IMR-90 (cell line): ENCODE measurements around the gene SEZ6L2. TPM values are rescaled to one million over a fixed set of nuclear protein-coding genes. Genes with fewer than 3 reads are reported as not detected.

Experiments
- ATAC-seq: fragments of 200-7000 bp; cut with Tn5 transposase; 2 replicates; pipeline ENCODE4 v1.9.1; 2020; ENCODE audit warnings: low read depth, mild to moderate bottlenecking, moderate library complexity
- BruUV-seq: library from RNA; stranded (reverse); fragments of 400-500 nt; replicated peaks from 2 replicates; lab custom pipeline; 2021; lab: Mats Ljungman, UMichigan
- CTCF ChIA-PET: fragments of 300-600 bp; formaldehyde crosslinking; extraction: SDS; loops from one replicate; lab custom pipeline; 2021; ENCODE audit warnings: antibody characterized with exemption; lab: Yijun Ruan, JAX
- POLR2A ChIA-PET: fragments of 300-600 bp; sonication (Branson Sonifier 250); formaldehyde crosslinking; loops from one replicate; lab custom pipeline; 2022; ENCODE audit warnings: antibody characterized with exemption; ENCODE audit not compliant: unreplicated experiment; lab: Charles Lee
- DNase-seq: peaks from one replicate; pipeline ENCODE4 v3.0.0; 2013
- H2AFZ ChIP-seq: replicated peaks from 2 replicates; pipeline ENCODE3; 2013; ENCODE audit warnings: low read length, mild to moderate bottlenecking; ENCODE audit not compliant: poor library complexity
- H2AK5ac ChIP-seq: 2 replicates; pipeline ENCODE4 v1.6.1; 2013; ENCODE audit warnings: low read depth, low read length, inconsistent platforms
- H2AK9ac ChIP-seq: replicated peaks from 2 replicates; pipeline ENCODE3; 2013; ENCODE audit warnings: mild to moderate bottlenecking, low read depth, low read length, moderate library complexity; ENCODE audit not compliant: poor library complexity
- H2BK120ac ChIP-seq: 2 replicates; pipeline ENCODE4 v1.6.1; 2013; ENCODE audit warnings: low read depth, low read length, inconsistent platforms
- H2BK15ac ChIP-seq: 3 replicates; pipeline ENCODE4 v1.6.1; 2013; ENCODE audit warnings: low read depth, low read length, inconsistent platforms
- H2BK20ac ChIP-seq: 2 replicates; pipeline ENCODE4 v1.6.1; 2013; ENCODE audit warnings: low read depth, mild to moderate bottlenecking, inconsistent platforms, low read length, moderate library complexity
- H2BK5ac ChIP-seq: 2 replicates; pipeline ENCODE4 v1.6.1; 2013; ENCODE audit warnings: mild to moderate bottlenecking, low read depth, low read length, inconsistent platforms; ENCODE audit not compliant: poor library complexity, severe bottlenecking
- H3K14ac ChIP-seq: replicated peaks from 2 replicates; pipeline ENCODE4 v1.6.1; 2013; ENCODE audit warnings: low read depth, low read length, inconsistent platforms
- H3K18ac ChIP-seq: 2 replicates; pipeline ENCODE4 v1.6.1; 2013; ENCODE audit warnings: low read depth, low read length, control low read depth
- H3K23ac ChIP-seq: 2 replicates; pipeline ENCODE4 v1.6.1; 2013; ENCODE audit warnings: low read depth, low read length, inconsistent platforms
- H3K27ac ChIP-seq: 2 replicates; pipeline ENCODE4 v1.5.1; 2013; ENCODE audit warnings: mild to moderate bottlenecking, control low read depth, low read length; ENCODE audit not compliant: insufficient read depth
- H3K27me3 ChIP-seq: 2 replicates; pipeline ENCODE4 v1.6.1; 2013; ENCODE audit warnings: low read length; ENCODE audit not compliant: control insufficient read depth, insufficient read depth
- H3K36me3 ChIP-seq: 2 replicates; pipeline ENCODE4 v1.6.1; 2013; ENCODE audit warnings: low read length, mixed read lengths; ENCODE audit not compliant: control insufficient read depth, insufficient read depth
- H3K4ac ChIP-seq: 2 replicates; pipeline ENCODE4 v1.6.1; 2013; ENCODE audit warnings: low read depth, low read length, inconsistent platforms
- H3K4me1 ChIP-seq: 2 replicates; pipeline ENCODE4 v1.6.1; 2013; ENCODE audit warnings: low read length, mixed read lengths; ENCODE audit not compliant: control insufficient read depth, insufficient read depth
- H3K4me2 ChIP-seq: 2 replicates; pipeline ENCODE4 v1.6.1; 2013; ENCODE audit warnings: low read depth, mild to moderate bottlenecking, control low read depth, low read length, moderate library complexity
- H3K4me3 ChIP-seq: 2 replicates; pipeline ENCODE4 v1.5.1; 2013; ENCODE audit warnings: low read depth, mild to moderate bottlenecking, control low read depth, low read length, moderate library complexity; ENCODE audit not compliant: insufficient read depth
- H3K56ac ChIP-seq: 2 replicates; pipeline ENCODE4 v1.6.1; 2013; ENCODE audit warnings: low read length, inconsistent platforms; ENCODE audit not compliant: insufficient read depth; ENCODE audit errors: extremely low read depth
- H3K79me1 ChIP-seq, 2 experiments: 2 replicates each; pipeline ENCODE4 v1.6.1; 2013; ENCODE audit warnings: low read length in 2 of 2, inconsistent platforms in 1 of 2, low read depth in 1 of 2
- H3K9ac ChIP-seq: 2 replicates; pipeline ENCODE4 v1.6.1; 2013; ENCODE audit warnings: low read depth, low read length, control low read depth
- H3K9me1 ChIP-seq: 2 replicates; pipeline ENCODE4 v1.6.1; 2013; ENCODE audit warnings: low read length, inconsistent platforms; ENCODE audit not compliant: insufficient read depth
- H3K9me3 ChIP-seq: 2 replicates; pipeline ENCODE4 v1.6.1; 2013; ENCODE audit warnings: low read length; ENCODE audit not compliant: control insufficient read depth, insufficient read depth
- H4K20me1 ChIP-seq: 2 replicates; pipeline ENCODE4 v1.6.1; 2013; ENCODE audit warnings: low read length, inconsistent platforms; ENCODE audit not compliant: insufficient read depth
- H4K5ac ChIP-seq: 2 replicates; pipeline ENCODE4 v1.6.1; 2013; ENCODE audit warnings: mild to moderate bottlenecking, low read depth, low read length, control low read depth
- H4K8ac ChIP-seq, 2 experiments: 2 replicates each; pipeline ENCODE4 v1.6.1; 2013; ENCODE audit warnings: low read depth in 2 of 2, low read length in 2 of 2, control low read depth in 1 of 2, inconsistent platforms in 1 of 2
- H4K91ac ChIP-seq: 2 replicates; pipeline ENCODE4 v1.6.1; 2013; ENCODE audit warnings: low read depth, low read length, inconsistent platforms; ENCODE audit not compliant: insufficient read depth
- BHLHE40 ChIP-seq: fragments of 150-350 bp; IDR thresholded peaks from 2 replicates; pipeline ENCODE4 v1.6.1; 2016; ENCODE audit warnings: mild to moderate bottlenecking, low read depth, low read length
- CEBPB ChIP-seq: IDR thresholded peaks from 2 replicates; pipeline ENCODE4 v1.6.1; 2012; ENCODE audit warnings: low read depth, low read length, improper control_type of control experiment
- CHD1 ChIP-seq: IDR thresholded peaks from 2 replicates; pipeline ENCODE4 v1.6.1; 2012; ENCODE audit warnings: low read depth, low read length, improper control_type of control experiment
- FOS ChIP-seq: fragments of 150-350 bp; IDR thresholded peaks from 2 replicates; pipeline ENCODE4 v1.6.1; 2016; ENCODE audit warnings: low read depth, low read length
- MAFK ChIP-seq: IDR thresholded peaks from 2 replicates; pipeline ENCODE4 v1.6.1; 2012; ENCODE audit warnings: low read depth, low read length, improper control_type of control experiment
- MXI1 ChIP-seq: IDR thresholded peaks from 2 replicates; pipeline ENCODE4 v1.6.1; 2012; ENCODE audit warnings: low read depth, mild to moderate bottlenecking, low read length, moderate library complexity, borderline replicate concordance
- NFE2L2 ChIP-seq: fragments of 150-350 bp; IDR thresholded peaks from 2 replicates; pipeline ENCODE4 v1.6.1; 2016; ENCODE audit warnings: low read depth, mild to moderate bottlenecking, low read length
- POLR2A ChIP-seq: IDR thresholded peaks from 2 replicates; pipeline ENCODE4 v1.6.1; 2012; ENCODE audit warnings: mild to moderate bottlenecking, low read depth, low read length
- RAD21 ChIP-seq: IDR thresholded peaks from 2 replicates; pipeline ENCODE4 v1.6.1; 2012; ENCODE audit warnings: low read length, improper control_type of control experiment
- SMC3 ChIP-seq: fragments of 150-350 bp; IDR thresholded peaks from 2 replicates; pipeline ENCODE4 v1.6.1; 2016; ENCODE audit warnings: low read depth, mild to moderate bottlenecking, antibody characterized with exemption, low read length, moderate library complexity
- WGBS, 2 experiments: methylation state at CpG; one replicate each; pipeline versions ENCODE4 v1.1.5 to v1.1.7; 2013; ENCODE audit warnings: missing lambda C conversion rate in 2 of 2; ENCODE audit not compliant: insufficient read length in 1 of 2; ENCODE audit errors: extremely low coverage in 2 of 2; 5-methylcytosine and 5-hydroxymethylcytosine counted together
- dilution Hi-C: fragments of 300-500 bp; cut with HindIII; formaldehyde crosslinking; loops from one replicate; pipeline ENCODE4 v1.14.3; 2018; ENCODE audit warnings: low sequenced_read_pairs; ENCODE audit not compliant: unreplicated experiment
- in situ Hi-C: fragments of 300-500 bp; cut with MboI; formaldehyde crosslinking; loops from 3 replicates; pipeline ENCODE4 v1.14.3; 2019; ENCODE audit warnings: low sequenced_read_pairs, inconsistent platforms, mixed read lengths
- intact Hi-C: fragments of 100-400 bp; cut with micrococcal nuclease; formaldehyde crosslinking; loops from 2 replicates; pipeline ENCODE4 v1.10.0; 2022
- polyA plus RNA-seq, 3 experiments: library from polyadenylated mRNA; depleted of rRNA; stranded (reverse); fragments of >200 nt; gene quantifications; 2 replicates each; pipeline ENCODE4 v1.2.3, GENCODE V29; 2012; ENCODE audit warnings: low replicate concordance in 1 of 3
- total RNA-seq: library from RNA; depleted of rRNA; stranded (reverse); fragments of >200 nt; gene quantifications from 2 replicates; pipeline ENCODE4 v1.2.3, GENCODE V29; 2012
- TF ChIP-seq, protein P1 (sequence below): conservative IDR thresholded peaks from 2 replicates; pipeline ENCODE4 v1.5.1; 2012; ENCODE audit warnings: mild to moderate bottlenecking, low read depth, low read length, improper control_type of control experiment
- TF ChIP-seq, protein P2 (sequence below): fragments of 150-350 bp; IDR thresholded peaks from 2 replicates; pipeline ENCODE4 v1.6.1; 2016; ENCODE audit warnings: low read depth, mild to moderate bottlenecking, low read length, moderate library complexity, borderline replicate concordance
- TF ChIP-seq, protein P3 (sequence below): fragments of 150-350 bp; IDR thresholded peaks from 2 replicates; pipeline ENCODE4 v1.6.1; 2017; ENCODE audit warnings: mild to moderate bottlenecking, antibody characterized with exemption, low read length, low read depth

The SEZ6L2 gene
- total and polyA plus RNA-seq, 2 of the 4 experiments (the other 2 are of a cell fraction), result 0.72 to 10.5 TPM

DNA sequence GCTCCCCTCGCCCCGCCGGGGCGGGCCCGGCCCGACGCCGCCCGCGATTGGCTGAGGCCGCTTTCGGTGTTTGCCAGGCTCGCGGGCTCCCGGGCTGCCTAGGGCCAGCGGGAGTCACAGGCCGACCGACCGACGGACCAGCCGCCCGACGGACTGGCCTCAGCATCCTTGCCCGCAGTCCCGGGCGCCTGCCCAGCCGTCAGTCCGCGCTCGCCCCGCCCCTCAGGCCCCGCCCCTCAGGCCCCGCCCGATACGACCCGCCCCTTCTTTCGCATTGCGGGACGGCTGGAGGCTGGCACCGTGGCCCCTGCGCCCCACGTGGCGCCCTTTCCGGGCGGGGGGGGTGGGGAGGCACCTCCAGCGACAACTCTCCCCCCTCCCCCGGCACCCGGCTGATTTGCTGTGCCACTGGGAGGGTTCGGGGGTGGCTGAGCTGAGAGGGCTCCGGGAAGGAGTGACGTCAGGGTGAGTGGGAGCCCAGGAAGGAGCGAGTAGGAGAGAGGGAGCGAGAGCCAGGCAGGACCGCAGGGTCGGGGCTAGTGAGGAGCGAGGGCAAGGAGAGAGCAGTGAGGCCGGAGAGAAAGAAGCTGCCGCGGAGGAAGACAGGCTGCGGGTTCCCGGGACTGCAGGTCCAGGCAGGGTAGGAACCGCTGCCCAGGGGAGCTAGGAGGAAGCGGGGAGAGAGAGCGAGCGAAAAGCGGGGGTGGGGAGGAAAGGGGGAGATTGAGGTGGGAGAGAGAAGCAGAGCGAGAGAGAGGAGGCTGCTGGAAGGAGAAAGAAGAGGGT lies 945 bp upstream of the SEZ6L2 start, which contains the start of gene ASPHD1:
Gene ASPHD1, plus strand, starts transcription at position 387 of the 786 bp plus-strand sequence. CDS start 484 bp downstream, outside the sequence.
- H3K14ac ChIP-seq, result peak within 1 kb of the TSS; percentile 93
- peak within 1 kb of the TSS; percentile 82 for H3K4me2 ChIP-seq
- no peak within 1 kb of the TSS for H2BK20ac ChIP-seq
- H4K91ac ChIP-seq, result peak within 1 kb of the TSS; percentile 70
- H3K4me1 ChIP-seq, result peaks cover 10% of the 10 kb centered on the region
- peak within 1 kb of the TSS; percentile 37 to 60; a peak in 2 of 4 replicates for H4K8ac ChIP-seq
- dilution Hi-C loops, result no loop called here
- peak within 1 kb of the TSS; percentile 87 for H3K4me3 ChIP-seq
- no peaks in the 10 kb centered on the region for H3K9me3 ChIP-seq
- intact Hi-C loops, result loop anchor here (1.0 kb wide), 2 partner anchors 44 to 73 kb away; partner anchors contain the start of gene TAOK2
- no TSS peak for BruUV-seq
- peak within 1 kb of the TSS; percentile 15; the same call in 1 of the 2 replicates for H4K5ac ChIP-seq
- peak within 1 kb of the TSS; percentile 70 for H3K56ac ChIP-seq
- peak within 1 kb of the TSS; percentile 96 for H2AK9ac ChIP-seq
- peak within 1 kb of the TSS; percentile 87 for H2BK5ac ChIP-seq
- H2BK120ac ChIP-seq, result peak within 1 kb of the TSS; percentile 81
- H3K18ac ChIP-seq, result peak within 1 kb of the TSS; percentile 54; the same call in 1 of the 2 replicates
- POLR2A ChIA-PET, result interaction anchor here (0.5 to 1.4 kb wide), 4 partner anchors 15 to 185 kb away, joined by 3 to 8 read pairs (median 5); partner anchors contain the start of genes KCTD13 and PAGR1
- peaks cover 13 to 31% of the 10 kb centered on the region in 2 experiments for H3K79me1 ChIP-seq
- peaks cover 12% of the 10 kb centered on the region for H3K9me1 ChIP-seq
- H2BK15ac ChIP-seq, result peak within 1 kb of the TSS; percentile 64; the same call in 1 of the 3 replicates
- H2AFZ ChIP-seq, result peak within 1 kb of the TSS; percentile 97
- H3K4ac ChIP-seq, result peak within 1 kb of the TSS; percentile 83
- in situ Hi-C loops, result no loop called here
- WGBS, 2 experiments, result 1% methylated on average over 33 of the region's 67 CpGs; no CpG with 5 or more reads in 1 of the 2 experiments
- H3K23ac ChIP-seq, result peak within 1 kb of the TSS; percentile 96
- H4K20me1 ChIP-seq, result peaks cover 10% of the 10 kb centered on the region
- CTCF ChIA-PET, result interaction anchor here (0.7 to 0.9 kb wide), 2 partner anchors 19 to 105 kb away, joined by 3 read pairs; no protein-coding TSS in a partner anchor
- H2AK5ac ChIP-seq, result peak within 1 kb of the TSS; percentile 64
- ATAC-seq, result peak; percentile 79
- H3K27me3 ChIP-seq, result peaks cover 5% of the 10 kb centered on the region; the same call in 1 of the 2 replicates
- peak; percentile 86 for DNase-seq
- peaks cover 8% of the 10 kb centered on the region; the same call in 1 of the 2 replicates for H3K36me3 ChIP-seq
- H3K9ac ChIP-seq, result peak within 1 kb of the TSS; percentile 84
- H3K27ac ChIP-seq, result peak within 1 kb of the TSS; percentile 88
- TF ChIP-seq SMC3 (no peak), MAFK (no peak), FOS (no peak), CEBPB (no peak), NFE2L2 (no peak), BHLHE40 (no peak), POLR2A (peak; percentile 84), RAD21 (no peak), MXI1 (peak; percentile 35; the same call in 1 of the 2 replicates), CHD1 (no peak)
- TF ChIP-seq, protein P1, sequence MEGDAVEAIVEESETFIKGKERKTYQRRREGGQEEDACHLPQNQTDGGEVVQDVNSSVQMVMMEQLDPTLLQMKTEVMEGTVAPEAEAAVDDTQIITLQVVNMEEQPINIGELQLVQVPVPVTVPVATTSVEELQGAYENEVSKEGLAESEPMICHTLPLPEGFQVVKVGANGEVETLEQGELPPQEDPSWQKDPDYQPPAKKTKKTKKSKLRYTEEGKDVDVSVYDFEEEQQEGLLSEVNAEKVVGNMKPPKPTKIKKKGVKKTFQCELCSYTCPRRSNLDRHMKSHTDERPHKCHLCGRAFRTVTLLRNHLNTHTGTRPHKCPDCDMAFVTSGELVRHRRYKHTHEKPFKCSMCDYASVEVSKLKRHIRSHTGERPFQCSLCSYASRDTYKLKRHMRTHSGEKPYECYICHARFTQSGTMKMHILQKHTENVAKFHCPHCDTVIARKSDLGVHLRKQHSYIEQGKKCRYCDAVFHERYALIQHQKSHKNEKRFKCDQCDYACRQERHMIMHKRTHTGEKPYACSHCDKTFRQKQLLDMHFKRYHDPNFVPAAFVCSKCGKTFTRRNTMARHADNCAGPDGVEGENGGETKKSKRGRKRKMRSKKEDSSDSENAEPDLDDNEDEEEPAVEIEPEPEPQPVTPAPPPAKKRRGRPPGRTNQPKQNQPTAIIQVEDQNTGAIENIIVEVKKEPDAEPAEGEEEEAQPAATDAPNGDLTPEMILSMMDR, result no peak
- TF ChIP-seq, protein P2, sequence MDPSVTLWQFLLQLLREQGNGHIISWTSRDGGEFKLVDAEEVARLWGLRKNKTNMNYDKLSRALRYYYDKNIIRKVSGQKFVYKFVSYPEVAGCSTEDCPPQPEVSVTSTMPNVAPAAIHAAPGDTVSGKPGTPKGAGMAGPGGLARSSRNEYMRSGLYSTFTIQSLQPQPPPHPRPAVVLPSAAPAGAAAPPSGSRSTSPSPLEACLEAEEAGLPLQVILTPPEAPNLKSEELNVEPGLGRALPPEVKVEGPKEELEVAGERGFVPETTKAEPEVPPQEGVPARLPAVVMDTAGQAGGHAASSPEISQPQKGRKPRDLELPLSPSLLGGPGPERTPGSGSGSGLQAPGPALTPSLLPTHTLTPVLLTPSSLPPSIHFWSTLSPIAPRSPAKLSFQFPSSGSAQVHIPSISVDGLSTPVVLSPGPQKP, result no peak
- TF ChIP-seq, protein P3, sequence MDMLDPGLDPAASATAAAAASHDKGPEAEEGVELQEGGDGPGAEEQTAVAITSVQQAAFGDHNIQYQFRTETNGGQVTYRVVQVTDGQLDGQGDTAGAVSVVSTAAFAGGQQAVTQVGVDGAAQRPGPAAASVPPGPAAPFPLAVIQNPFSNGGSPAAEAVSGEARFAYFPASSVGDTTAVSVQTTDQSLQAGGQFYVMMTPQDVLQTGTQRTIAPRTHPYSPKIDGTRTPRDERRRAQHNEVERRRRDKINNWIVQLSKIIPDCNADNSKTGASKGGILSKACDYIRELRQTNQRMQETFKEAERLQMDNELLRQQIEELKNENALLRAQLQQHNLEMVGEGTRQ, result peak; percentile 69
